ENCODE measurements around the gene MEX3D.
A peak's percentile ranks its signal among the peaks of the same experiment; 100 is the strongest.

The MEX3D gene

DNA sequence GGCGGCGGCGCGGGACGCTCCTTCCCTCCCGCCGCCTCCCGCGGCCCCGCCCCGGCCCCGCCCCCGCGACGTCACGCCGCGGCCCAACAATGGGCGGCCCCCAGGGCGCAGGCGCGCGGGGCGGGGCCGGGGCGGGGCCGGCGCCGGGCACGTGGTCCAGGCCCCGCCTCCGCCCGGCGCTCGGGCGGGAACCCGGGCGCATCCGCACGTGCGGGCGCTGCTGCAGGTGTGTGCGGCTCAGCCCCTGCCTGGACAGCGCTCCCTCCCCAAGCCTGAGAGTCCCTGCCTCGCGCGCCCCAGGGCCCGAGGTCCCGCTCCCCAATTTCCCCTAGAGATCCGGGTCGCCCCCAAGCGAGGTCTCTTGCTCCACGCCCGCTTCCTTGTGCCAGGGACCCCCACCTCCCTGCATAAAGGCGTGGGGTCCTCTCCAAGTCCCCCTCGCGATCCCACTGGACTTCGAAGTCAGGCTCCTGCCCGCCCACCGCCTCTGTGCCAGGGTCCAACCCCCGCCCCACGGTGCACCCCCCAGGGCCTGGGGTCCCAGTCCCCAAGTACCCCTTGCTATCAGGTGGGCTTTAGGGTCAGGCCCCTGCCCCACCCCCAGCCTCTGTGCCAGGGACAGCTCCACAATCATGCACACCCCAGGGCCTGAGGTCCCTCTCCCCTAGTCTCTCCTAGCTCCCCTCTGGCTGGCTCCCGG, at the start of gene MEX3D:
Gene MEX3D, minus strand, starts transcription at position 6 of the 700 bp plus-strand sequence. CDS start 267 bp downstream, outside the sequence.
- DNase-seq: peak; percentile 79 to 80

DNA sequence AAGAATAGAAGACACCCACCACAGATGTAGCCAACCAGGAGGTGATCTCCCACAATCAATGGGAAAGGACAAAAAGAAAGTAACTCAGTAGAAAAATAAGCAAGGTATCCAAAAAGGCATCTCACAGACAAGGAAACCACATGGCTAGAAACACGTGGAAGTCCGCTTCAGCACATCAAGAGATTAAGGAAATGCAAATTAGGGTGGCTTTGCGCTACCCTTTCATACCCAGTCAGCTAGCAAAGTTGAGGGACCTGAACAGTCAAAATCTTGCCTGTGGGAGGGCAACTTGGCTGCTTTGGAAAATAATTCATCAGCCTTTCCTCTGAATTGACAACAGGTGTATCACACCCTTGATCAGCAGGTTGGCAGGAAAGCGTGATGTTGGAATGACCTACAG, 48.8 kb upstream of the MEX3D start:
- DNase-seq: no peak

DNA sequence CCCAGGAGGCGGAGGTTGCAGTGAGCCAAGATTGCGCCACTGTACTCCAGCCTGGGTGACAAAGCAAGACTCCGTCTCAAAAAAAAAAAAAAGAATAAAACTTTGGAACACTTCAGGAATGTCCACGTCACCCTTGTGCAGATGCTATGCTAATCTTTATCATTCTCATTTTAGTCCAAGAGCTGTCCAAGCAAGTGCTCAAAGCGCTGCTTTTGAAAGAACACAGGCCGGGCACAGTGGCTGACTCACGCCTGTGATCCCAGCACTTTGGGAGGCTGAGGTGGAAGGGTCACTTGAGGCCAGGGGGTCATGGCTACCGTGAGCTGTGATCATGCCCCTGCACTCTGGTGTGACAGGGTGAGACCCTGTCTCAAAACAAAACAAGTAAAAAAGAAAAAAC, 48.3 kb upstream of the MEX3D start:
- DNase-seq: no peak

DNA sequence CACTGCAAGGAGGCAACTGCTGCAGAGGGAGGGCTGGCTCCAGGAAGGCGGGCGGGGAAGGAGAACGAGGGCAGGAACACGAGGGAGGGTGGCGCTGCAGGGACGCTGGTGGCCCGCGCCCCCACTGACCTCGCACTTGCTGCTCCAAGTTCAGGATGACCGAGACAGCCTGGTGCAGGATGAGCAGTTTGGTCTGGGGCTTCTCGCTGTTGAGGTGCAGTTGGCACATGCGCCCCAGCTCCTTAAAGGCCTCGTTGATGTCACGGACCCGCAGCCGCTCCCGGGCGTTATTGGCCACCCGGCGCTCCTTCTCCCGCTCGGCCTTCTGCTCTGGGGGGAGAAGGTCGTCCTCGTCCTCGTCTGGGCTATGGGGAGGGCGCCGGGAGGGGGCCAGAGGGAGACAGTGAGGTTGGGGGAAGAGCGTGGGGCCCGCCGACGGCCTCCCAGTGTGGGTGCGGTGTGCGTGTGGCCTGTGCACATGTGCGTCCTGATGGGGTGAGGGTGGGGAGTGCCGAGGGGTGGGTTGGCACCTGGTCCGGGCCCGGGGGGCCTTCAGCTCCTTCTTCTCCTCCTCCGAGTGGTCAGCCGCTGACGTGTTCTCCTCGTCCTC, 47.1 kb upstream of the MEX3D start:
- no peak for DNase-seq

DNA sequence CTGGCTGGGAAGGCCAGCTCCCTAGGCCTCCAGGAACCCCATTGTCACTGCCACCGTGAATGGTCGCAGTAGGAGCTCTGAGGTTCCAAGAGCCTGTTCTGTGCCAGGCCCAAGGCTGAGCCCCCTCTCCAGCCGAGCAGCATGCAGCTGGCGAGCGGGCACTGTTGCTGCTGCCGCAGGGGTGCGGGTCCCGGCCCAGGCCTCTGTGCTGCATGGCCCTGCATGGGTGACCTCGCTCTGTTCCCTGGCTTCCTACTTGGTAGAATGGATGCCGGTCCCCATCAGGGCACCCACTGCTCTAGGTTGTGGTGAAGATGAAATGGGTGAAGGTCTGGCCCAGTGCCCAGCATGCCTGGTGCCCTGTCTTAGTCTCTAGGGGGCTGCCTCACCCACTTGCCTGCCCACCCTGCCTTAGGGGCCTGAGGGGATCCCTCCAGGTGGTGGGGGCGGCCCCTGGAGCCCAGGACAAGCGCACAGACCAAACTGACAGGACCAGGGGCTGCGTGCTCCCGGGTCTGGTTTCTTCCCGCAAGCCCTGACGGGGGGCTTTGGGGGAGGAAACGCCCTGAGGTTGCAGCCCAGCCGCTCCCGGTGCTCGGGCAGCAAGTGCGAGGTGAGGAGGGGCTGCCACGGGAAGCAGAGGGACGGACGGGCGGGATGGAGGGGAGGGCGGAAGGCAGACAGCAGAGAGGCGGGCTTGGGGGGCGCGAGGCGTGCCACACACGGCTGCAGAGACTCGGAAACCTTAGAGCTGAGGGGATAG, 45.9 kb upstream of the MEX3D start:
- DNase-seq: no peak

DNA sequence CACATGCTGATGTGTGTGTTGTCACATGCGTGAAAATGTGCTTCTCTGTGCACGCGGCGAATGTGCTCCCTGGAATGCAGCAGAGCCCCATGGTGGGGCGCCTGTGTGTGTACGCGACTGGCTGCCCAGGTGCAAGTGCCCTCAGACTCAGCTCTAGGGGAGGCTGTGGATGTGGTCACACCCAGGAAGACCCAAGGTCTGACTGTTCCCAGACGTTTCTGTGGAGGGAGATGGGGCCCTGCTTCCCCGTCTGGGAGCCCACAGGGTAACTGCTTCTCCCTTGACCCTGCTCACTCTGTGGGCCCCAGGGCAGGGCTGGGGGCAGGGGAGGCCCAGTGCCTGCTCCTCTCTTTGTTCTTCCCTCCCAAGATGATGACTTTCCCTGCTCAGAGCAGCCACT, 45.0 kb upstream of the MEX3D start:
- DNase-seq: no peak

DNA sequence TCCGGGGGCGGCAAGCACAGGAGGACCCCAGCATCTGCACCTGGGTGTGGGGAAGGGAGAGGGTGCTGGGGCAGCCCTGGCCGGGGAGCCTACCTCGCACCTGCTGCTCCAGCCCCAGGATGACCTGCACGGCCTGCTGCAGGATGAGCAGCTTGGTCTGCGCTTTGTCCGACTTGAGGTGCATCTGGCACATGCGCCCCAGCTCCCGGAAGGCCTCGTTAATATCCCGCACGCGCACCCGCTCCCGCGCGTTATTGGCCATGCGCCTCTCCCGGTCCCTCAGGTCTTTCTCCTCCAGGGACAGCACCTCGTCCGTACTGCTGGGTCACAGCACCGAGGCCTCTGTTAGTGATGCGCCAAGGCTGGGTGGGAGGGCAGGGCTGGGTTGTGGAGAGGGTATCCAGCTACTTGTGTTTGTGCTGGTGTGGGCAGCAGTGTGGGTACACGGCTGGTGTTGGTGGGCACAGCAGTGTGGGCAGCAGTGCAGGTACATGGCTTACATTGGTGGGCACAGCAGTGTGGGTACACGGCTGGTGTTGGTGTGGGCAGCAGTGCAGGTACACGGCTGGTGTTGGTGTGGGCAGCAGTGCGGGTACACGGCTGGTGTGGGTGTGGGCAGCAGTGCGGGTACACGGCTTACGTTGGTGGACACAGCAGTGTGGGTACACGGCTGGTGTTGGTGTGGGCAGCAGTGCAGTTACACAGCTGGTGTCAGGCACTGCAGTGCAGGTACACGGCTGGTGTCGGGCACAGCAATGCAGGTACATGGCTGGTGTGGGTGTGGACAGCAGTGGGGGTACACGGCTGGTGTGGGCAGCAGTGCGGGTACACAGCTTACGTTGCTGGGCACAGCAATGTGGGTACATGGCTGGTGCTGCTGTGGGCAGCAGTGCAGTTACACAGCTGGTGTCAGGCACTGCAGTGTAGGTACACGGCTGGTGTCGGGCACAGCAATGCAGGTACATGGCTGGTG, 44.3 kb upstream of the MEX3D start:
- no peak for DNase-seq

DNA sequence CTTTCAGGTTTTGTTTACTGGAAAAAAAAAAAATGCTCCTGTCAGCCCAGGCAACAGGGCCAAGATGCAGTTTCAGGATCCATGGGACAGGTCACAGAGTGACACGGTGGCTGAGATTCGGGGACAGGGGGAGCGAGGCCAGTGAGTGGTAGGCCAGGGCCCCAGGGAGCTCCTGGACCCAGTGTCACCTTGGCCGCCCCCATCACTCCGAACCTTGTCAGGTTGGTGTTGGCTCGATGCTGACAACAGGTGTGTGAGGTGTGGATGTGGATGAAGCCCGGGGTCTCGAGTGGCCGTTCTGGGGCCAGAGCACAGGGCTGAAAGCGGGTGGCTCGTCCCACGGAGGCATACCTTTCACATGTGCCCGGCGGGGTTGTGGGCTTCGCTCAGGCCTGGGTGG, 43.2 kb upstream of the MEX3D start:
- no peak for DNase-seq

DNA sequence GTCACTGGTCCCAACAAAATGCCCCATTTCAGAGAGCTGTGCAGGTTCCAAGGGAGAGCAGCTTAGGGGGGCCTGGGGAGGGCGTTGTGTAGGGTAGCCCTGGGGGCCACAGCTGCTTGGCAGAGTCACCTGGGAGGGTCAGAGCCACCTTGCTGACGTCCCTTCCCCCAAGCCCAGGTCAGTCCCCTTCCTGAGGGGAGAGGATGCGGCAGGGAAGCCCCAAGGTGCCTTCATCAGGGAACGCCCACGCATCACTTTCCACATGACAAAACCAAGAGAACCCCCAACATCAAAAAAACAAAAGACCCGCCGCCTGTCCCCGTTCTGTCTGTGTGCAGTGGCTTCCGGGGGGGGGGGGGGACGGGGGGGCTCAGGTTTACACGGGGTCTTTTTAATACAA, 42.5 kb upstream of the MEX3D start:
- peak in 1 of 2 donors; percentile 23 for DNase-seq

DNA sequence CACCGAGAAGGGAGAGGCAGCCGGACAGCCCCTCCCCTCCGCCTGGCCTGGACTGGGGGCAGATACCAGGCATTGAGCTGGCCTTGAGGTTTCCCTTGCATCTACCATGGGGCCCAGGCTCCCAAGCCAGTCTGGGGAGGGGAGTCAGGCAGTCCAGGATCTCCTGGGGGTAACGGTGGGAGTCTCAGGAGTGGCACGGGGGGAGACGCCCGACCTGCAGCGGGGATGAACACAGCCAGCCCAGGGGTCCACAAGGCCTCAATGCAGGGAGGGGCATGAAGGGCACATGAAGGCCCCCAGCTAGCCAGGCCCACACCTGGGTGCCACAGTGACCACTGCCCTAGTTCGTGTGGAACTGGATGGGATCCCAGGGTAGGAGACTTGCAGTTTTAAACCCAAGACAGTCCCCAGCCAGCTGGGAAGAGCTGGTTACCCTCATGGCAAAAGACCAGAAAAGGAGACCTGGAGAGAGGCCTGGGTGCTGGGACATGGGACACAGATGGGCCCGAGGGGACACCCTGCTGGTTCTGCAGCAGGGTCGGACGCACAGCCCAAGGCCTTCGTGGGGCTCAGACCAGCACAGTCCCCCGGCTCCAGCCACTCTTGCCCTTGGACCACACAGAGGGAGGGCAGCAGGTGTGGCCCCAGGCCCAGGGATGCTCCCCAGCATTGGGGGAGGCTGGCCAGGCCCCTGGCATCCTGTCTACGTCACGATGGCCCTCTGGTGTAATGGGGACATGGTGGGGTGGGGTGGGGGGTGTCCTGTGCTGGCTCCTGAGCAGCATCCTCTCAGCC, 41.8 kb upstream of the MEX3D start:
- no peak for DNase-seq

DNA sequence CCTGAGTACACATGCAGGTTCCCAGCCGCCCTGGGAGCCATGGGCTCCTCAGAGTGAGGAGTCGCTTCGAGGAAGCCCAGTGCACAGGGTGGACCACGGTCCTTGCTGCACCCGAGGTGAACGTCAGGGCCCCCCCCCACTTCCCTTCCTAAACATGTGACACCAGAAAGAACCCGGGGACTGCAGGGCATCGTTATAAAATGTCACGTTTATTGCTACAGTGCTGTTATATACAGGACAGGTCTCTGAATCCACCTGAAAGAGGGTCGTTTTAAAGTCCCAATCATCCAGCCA, 40.9 kb upstream of the MEX3D start:
- DNase-seq: peak in 1 of 2 donors; percentile 27

DNA sequence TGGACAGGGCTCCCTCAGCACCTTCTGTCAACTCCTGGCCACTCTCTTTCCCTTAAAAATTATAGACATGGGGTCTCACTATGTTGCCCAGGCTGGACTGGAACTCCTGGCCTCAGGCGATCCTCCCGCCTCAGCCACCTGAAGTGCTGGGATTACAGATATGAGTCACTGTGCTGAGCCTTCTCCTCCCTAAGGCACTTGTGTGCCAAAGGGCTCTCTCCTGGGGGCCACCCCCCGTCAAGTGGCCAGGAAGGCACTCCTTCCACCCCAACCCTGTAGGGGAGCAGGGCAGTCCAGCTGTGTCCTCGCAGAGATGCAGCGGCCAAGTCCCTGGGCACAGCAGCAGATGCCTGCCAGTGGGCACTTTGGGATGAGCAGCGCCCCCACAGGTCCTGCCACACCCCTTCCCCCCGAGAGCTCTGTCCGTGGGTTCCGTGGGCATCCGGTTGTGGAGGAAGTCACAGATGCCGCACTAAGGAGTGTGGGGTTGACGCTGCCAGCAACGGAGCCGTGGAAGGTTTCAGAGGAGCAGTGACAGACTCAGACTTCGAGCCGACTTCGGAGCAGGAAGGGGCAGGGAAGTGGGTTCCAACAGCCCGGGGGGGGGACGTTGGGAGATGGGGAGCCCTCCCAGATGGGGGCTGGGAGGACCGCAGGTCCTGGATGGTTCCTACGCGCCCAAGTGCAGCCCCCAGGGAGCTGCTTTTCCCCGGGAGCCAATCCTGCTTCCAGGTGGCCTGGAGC, 40.4 kb upstream of the MEX3D start:
- peak in 1 of 2 donors; percentile 22 for DNase-seq

DNA sequence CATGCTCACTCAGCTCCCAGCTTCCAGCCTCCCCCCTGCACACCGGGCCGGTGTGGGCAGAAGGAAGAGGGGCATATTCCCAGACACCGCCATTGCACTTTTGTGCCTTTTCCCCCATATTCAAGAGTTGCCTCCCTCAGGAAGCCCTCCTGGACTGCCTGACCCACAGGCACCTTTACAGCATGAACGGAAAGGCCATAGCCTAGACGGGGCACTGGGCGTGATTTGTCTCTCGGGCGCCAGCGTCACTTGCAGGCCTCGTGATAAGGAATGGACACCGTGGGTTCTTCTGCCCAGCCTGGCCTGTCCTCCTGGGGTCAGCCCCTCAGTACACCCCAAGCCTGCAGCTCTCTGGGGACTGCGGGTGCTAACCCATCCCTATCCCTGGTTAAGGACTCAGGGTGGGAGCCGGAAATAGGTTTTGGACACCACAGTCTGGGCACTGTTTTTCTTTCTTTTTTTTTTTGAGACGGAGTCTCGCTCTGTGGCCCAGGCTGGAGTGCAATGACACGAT, 38.1 kb upstream of the MEX3D start:
- DNase-seq: no peak

DNA sequence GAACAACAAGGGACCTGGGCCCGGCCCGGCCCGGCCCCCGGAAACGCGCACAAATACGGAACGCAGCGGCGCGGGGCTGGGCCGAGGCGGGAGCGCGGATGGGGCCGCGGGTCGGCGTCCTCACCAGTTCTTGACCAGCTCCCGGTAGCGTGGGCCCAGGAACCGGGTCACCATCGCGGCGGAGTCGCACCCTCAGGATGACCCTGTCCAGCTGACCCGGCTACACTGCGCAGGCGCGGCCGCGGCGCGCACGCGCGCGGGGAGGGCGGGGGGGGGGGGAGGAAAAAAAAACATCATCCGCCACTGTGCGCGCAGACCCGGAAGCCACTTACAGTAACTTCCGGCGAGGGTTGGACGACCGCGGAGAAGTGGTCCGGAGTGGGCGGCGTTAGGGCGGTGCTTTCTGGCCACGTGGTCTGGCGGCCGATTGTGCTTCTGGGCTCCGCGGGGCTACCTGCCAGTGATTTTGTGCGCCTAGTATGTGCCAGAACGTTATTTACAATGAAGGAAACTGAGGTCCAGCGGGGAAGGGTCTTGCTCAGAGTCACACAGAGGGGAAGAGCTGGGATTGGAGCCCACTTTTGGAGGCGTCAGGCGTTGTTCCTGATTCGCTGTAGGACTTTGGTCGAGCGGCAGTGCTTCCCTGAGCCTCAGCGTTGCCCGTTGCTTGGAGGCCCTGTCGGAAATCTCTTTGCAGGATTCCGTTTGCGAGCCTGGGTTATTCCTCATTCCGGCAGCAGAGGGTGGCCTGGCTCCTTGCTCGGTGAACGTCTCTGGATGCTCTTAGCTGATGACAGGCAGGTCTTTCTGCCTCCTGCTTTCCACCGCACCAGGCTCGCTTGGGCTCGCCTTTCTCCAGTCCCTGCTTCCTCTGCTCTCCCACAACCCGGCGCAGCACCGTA, 37.4 kb upstream of the MEX3D start, which contains the start of gene UQCR11:
Gene UQCR11, minus strand, starts transcription at position 227 of the 902 bp plus-strand sequence. Its CDS starts 53 bp downstream, at position 174.
- peak; percentile 90 to 93 for DNase-seq

DNA sequence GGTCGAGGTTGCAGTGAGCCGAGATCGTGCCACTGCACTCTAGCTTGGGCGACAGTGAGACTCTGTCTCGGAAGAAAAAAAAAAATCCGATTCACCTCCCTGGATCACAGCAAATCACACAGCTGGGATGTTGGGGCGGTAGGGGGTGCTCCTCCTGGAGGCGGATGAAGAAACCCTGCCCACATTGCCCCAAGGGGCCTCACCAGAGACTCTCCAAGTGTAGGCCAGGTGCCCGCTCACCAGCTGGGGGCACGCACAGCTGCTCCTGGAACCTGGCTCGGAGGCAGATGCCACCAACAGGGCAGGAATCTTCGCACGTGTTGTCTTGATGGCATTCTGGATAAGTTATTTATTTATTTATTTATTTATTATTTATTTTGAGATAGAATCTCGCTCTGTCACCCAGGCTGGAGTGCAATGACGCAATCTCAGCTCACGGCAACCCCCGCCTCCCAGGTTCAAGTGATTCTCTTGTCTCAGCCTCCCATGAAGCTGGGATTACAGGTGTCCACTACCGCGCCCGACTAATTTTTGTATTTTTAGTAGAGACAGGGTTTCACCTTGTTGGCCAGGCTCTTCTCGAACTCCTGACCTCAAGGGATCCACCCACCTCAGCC, 34.1 kb upstream of the MEX3D start:
- DNase-seq: no peak

DNA sequence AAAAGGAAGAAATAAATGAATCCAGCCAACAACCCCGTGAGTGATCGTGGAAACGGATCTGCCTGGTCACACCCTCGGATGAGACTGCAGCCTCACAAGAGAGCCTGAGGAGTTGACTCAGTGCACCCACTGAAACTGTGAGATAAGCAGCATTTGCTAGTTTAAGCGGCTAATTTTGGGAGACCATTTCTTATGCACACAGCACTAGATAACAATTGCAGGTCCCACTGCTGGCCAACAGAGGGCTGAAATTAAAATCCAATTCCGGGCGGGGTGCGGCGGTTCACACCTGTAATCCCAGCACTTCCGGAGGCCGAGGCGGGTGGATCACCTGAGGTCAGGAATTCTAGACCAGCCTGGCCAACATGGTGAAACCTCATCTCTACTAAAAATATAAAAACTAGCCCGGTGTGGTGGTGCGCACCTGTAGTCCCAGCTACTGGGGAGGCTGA, 33.5 kb upstream of the MEX3D start:
- DNase-seq: no peak

DNA sequence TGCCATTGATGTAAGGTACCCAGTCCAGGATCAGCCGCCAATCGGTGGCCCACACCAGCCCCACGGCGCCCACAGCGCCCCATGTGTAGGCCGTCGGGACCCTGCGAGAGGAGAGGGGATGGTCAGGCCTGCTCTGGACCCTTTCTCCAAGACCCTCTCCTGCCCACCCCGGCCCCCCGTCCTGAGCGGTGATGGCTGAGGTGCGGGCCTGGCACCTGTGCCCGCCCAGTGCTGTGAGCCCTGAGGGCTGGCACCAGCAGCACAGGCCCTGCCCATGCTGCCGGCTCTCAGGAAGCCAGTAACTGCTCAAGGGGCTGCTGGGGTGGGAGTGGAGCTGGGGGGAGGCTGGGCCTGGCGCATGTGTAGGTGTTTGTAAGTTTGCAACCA, 31.3 kb upstream of the MEX3D start:
- no peak for DNase-seq

DNA sequence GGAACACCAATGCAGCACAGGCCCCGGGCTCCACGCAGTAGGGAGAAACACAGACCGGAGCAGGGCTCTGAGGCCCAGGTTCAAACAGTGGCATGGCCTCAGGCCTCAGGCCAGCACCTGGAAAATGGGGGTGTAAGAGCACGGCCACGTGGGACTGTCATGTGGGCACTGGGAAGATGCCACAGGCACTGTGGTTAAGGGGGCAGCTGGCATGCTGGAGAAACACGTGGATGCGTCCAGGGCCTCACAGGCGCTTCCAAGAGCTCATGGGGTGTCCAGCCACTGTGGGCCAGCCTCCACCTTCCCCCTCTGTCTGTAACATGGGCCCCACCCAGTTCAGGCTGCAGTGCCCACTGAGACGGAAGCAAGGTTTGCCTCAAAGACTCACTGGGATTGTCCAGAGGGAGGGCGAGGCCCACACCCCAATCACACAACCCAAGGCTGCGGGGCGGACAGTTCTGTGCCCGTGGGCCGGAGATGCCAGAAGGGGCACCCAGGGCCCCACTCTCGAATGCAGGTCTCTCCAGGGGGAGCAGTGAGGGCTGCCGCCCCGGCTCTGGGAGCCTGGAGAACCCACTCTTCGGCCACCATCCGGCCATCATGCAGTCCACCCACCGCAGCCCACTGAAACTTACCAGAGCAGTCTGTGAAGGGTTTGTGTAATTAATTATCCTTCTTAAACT, 30.8 kb upstream of the MEX3D start:
- DNase-seq: no peak

DNA sequence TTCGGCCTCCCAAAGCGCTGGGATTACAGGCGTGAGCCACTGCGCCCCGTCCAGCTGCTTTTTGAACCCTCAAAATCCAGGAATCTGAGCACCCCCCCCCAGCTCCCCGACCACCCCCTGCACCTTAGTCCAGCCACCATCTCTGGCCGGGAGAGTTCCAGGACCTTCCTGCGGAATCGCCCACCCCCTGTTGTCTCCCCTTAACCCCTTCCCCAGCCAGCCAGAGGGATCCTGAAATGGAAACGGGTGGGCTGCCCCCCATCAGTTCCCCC, 25.3 kb upstream of the MEX3D start:
- no peak for DNase-seq
